GM12878 (cell line): ENCODE data around the gene TRAPPC12. TPM values are rescaled to one million over a fixed set of nuclear protein-coding genes. Genes with fewer than 3 reads are reported as not detected.

Experiments
- ATAC-seq: fragments of 200-7000 bp; cut with Tn5 transposase; 3 replicates; pipeline ENCODE4 v1.9.1; 2020; ENCODE audit warnings: mild to moderate bottlenecking, moderate library complexity
- BruUV-seq: library from RNA; stranded (reverse); fragments of 400-500 nt; replicated peaks from 2 replicates; lab custom pipeline; 2021; lab: Mats Ljungman, UMichigan
- CTCF ChIA-PET: fragments of 300-600 bp; sonication (Branson Sonifier 250); formaldehyde crosslinking; extraction: SDS; loops from one replicate; lab custom pipeline; 2021; ENCODE audit warnings: inconsistent platforms; lab: Yijun Ruan, JAX
- POLR2A ChIA-PET: fragments of 350-600 bp; formaldehyde crosslinking; extraction: SDS; loops from one replicate; lab custom pipeline; 2021; ENCODE audit warnings: inconsistent platforms; lab: Charles Lee
- RAD21 ChIA-PET: fragments of 300-600 bp; sonication (Branson Sonifier 250); formaldehyde crosslinking; loops from one replicate; lab custom pipeline; 2023; ENCODE audit warnings: antibody characterized with exemption; ENCODE audit not compliant: unreplicated experiment; lab: Charles Lee
- SMC1A ChIA-PET: fragments of 300-600 bp; sonication (Branson Sonifier 250); formaldehyde crosslinking; loops from one replicate; lab custom pipeline; 2023; ENCODE audit not compliant: unreplicated experiment, uncharacterized antibody; lab: Charles Lee
- DNase-seq: peaks from one replicate; pipeline ENCODE4 v3.0.0-alpha.2; 2011; ENCODE audit warnings: low read depth, low spot score
- FAIRE-seq: peaks from 3 replicates; lab custom pipeline; 2011; peaks lifted over from hg19 to GRCh38; lab: Jason Lieb, UNC
- H2AFZ ChIP-seq: 2 replicates; pipeline ENCODE4 v1.6.0; 2011; ENCODE audit warnings: low read depth, low read length, control low read depth; ENCODE audit not compliant: control insufficient read depth
- H3K27ac ChIP-seq: 2 replicates; pipeline ENCODE4 v1.5.1; 2011; ENCODE audit warnings: control low read depth; ENCODE audit not compliant: control insufficient read depth, insufficient read depth
- H3K27me3 ChIP-seq, 2 experiments: replicated peaks in 1 of 2; 2 replicates each; pipeline versions ENCODE4 v1.6.0 to v1.6.1; 2011; ENCODE audit warnings: low read length in 1 of 2; ENCODE audit not compliant: control insufficient read depth in 2 of 2, insufficient read depth in 2 of 2
- H3K36me3 ChIP-seq, 2 experiments: 2 replicates each; pipeline ENCODE4 v1.5.1; 2011; ENCODE audit warnings: low read length in 1 of 2; ENCODE audit not compliant: control insufficient read depth in 2 of 2, insufficient read depth in 2 of 2
- H3K4me1 ChIP-seq: 2 replicates; pipeline ENCODE4 v1.6.1; 2011; ENCODE audit warnings: mild to moderate bottlenecking, low read length, moderate library complexity, mixed read lengths; ENCODE audit not compliant: control insufficient read depth, insufficient read depth
- H3K4me2 ChIP-seq: 2 replicates; pipeline ENCODE4 v1.6.0; 2011; ENCODE audit warnings: control low read depth; ENCODE audit not compliant: control insufficient read depth, insufficient read depth
- H3K4me3 ChIP-seq: fragments of 200-600 bp; sonication (generic); 2 replicates; pipeline ENCODE4 v1.5.1; 2016
- H3K79me2 ChIP-seq: 2 replicates; pipeline ENCODE4 v1.6.0; 2011; ENCODE audit warnings: low read length; ENCODE audit not compliant: control insufficient read depth, insufficient read depth
- H3K9ac ChIP-seq: 2 replicates; pipeline ENCODE4 v1.8.0; 2011; ENCODE audit warnings: low read length, control low read depth, mixed read lengths; ENCODE audit not compliant: control insufficient read depth, insufficient read depth
- H3K9me3 ChIP-seq: replicated peaks from 3 replicates; pipeline ENCODE4 v1.5.1; 2011; ENCODE audit warnings: mild to moderate bottlenecking, low read length; ENCODE audit not compliant: control insufficient read depth, insufficient read depth
- H4K20me1 ChIP-seq: 2 replicates; pipeline ENCODE4 v1.6.0; 2011; ENCODE audit not compliant: control insufficient read depth, insufficient read depth
- BCL3 ChIP-seq: IDR thresholded peaks from 2 replicates; pipeline ENCODE4 v1.6.1; 2011; ENCODE audit warnings: borderline replicate concordance, low read depth, mild to moderate bottlenecking, moderate library complexity, low read length; ENCODE audit not compliant: insufficient read depth, poor library complexity, severe bottlenecking
- CHD4 ChIP-seq: fragments of 200-600 bp; sonication (generic); IDR thresholded peaks from 2 replicates; pipeline ENCODE4 v1.6.1; 2016; ENCODE audit warnings: mild to moderate bottlenecking
- GABPA ChIP-seq: IDR thresholded peaks from 2 replicates; pipeline ENCODE4 v1.6.1; 2014; ENCODE audit warnings: antibody characterized with exemption, low read depth, mild to moderate bottlenecking, inconsistent platforms
- IRF5 ChIP-seq: fragments of 450-650 bp; IDR thresholded peaks from 2 replicates; pipeline ENCODE4 v1.6.1; 2017; ENCODE audit warnings: borderline replicate concordance
- KAT2A ChIP-seq: conservative IDR thresholded peaks from 2 replicates; pipeline ENCODE4 v1.6.1; 2011; ENCODE audit warnings: low read depth, low read length; ENCODE audit not compliant: control insufficient read depth
- MAX ChIP-seq: IDR thresholded peaks from 2 replicates; pipeline ENCODE4 v1.6.1; 2012; ENCODE audit warnings: low read depth, low read length, improper control_type of control experiment
- MXI1 ChIP-seq: fragments of 150-350 bp; IDR thresholded peaks from 2 replicates; pipeline ENCODE4 v1.6.1; 2011; ENCODE audit warnings: low read depth, mild to moderate bottlenecking, inconsistent platforms, low read length, improper control_type of control experiment
- NFYA ChIP-seq: IDR thresholded peaks from 2 replicates; pipeline ENCODE4 v1.6.1; 2011; ENCODE audit warnings: low read depth, mild to moderate bottlenecking, low read length, improper control_type of control experiment, borderline replicate concordance
- NFYB ChIP-seq: IDR thresholded peaks from 2 replicates; pipeline ENCODE4 v1.6.1; 2011; ENCODE audit warnings: low read depth, mild to moderate bottlenecking, low read length, improper control_type of control experiment, moderate library complexity; ENCODE audit not compliant: insufficient read depth
- NR2F1 ChIP-seq: fragments of 450-650 bp; conservative IDR thresholded peaks from 2 replicates; pipeline ENCODE4 v1.6.1; 2017; ENCODE audit warnings: mild to moderate bottlenecking
- NRF1 ChIP-seq: conservative IDR thresholded peaks from 2 replicates; pipeline ENCODE4 v1.6.1; 2011; ENCODE audit warnings: mild to moderate bottlenecking, low read depth, low read length, improper control_type of control experiment
- PAX5 ChIP-seq: IDR thresholded peaks from 2 replicates; pipeline ENCODE4 v1.6.1; 2011; ENCODE audit warnings: low read depth, low read length, borderline replicate concordance
- ZBTB33 ChIP-seq: fragments of 450-650 bp; IDR thresholded peaks from 2 replicates; pipeline ENCODE4 v1.6.1; 2017; ENCODE audit warnings: mild to moderate bottlenecking
- ZNF384 ChIP-seq: IDR thresholded peaks from 2 replicates; pipeline ENCODE4 v1.6.1; 2012; ENCODE audit warnings: low read depth, mild to moderate bottlenecking, low read length, improper control_type of control experiment, borderline replicate concordance
- ZSCAN29 ChIP-seq: fragments of 450-650 bp; IDR thresholded peaks from 2 replicates; pipeline ENCODE4 v1.6.1; 2017; ENCODE audit warnings: mild to moderate bottlenecking, moderate library complexity
- ZZZ3 ChIP-seq: IDR thresholded peaks from 2 replicates; pipeline ENCODE4 v1.6.1; 2011; ENCODE audit warnings: low read depth; ENCODE audit not compliant: control insufficient read depth, insufficient read length
- WGBS: methylation state at CpG from one replicate; pipeline ENCODE4 v1.1.6; 2016; ENCODE audit warnings: low lambda C conversion rate; ENCODE audit not compliant: insufficient replicate concordance, insufficient coverage; ENCODE audit errors: missing lambda C conversion rate; 5-methylcytosine and 5-hydroxymethylcytosine counted together
- in situ Hi-C: fragments of 300-500 bp; cut with MboI; formaldehyde crosslinking; loops from 9 replicates; pipeline ENCODE4 v1.14.3; 2018; ENCODE audit warnings: mixed read lengths
- intact Hi-C: fragments of 100-400 bp; cut with micrococcal nuclease; formaldehyde crosslinking; loops from one replicate; pipeline ENCODE4 v1.14.2; 2022; ENCODE audit not compliant: unreplicated experiment
- polyA plus RNA-seq, 11 experiments: library from polyadenylated mRNA; depleted of rRNA in 4 of 11; unstranded in 6 of 11; stranded (reverse) in 5 of 11; fragments of >200 nt; fragmentation: Nextera tagmentation in 4 of 11; fragmentation: Illumina TruSeq in 1 of 11; extraction: Ambion mirVana in 4 of 11; extraction: Trizol in 1 of 11; gene quantifications; 1 replicate in 1 of 11; 2 replicates in 10 of 11; pipeline versions ENCODE4 v1.2.1 to v1.2.3, GENCODE V29; 2011 to 2016; ENCODE audit warnings: inconsistent platforms in 2 of 11, missing spikeins in 2 of 11, low read depth in 1 of 11
- total RNA-seq, 4 experiments: library from RNA; depleted of rRNA in 3 of 4; stranded (reverse); fragments of >200 nt in 3 of 4; fragmentation: Illumina TruSeq in 1 of 4; extraction: Trizol in 1 of 4; gene quantifications; 2 replicates each; pipeline versions ENCODE4 v1.2.1 to v1.2.3, GENCODE V29; 2013 to 2021

The TRAPPC12 gene
- total and polyA plus RNA-seq, 10 of the 15 experiments (the other 5 are each of a cell fraction or from before 2014, with no cell fraction given) = 8.6 to 77.1 (median 37.4) TPM

GRCh38 chr2:3399381-3399780, 19.9 kb downstream of the TRAPPC12 start:
- POLR2A ChIA-PET = no interaction called here
- CTCF ChIA-PET = no interaction called here
- Histone ChIP-seq H2AFZ (no peak overlapping the region), H3K27me3 (no peaks in the 10 kb centered on the region), H3K79me2 (peaks cover 5% of the 10 kb centered on the region), H3K4me2 (no peak overlapping the region), H4K20me1 (no peaks in the 10 kb centered on the region), H3K9me3 (peaks cover 15% of the 10 kb centered on the region; the same call in 2 of the 3 replicates), H3K4me1 (peaks cover 15% of the 10 kb centered on the region), H3K4me3 (no peak overlapping the region), H3K27ac (no peak overlapping the region), H3K36me3 (peaks cover 6 to 9% of the 10 kb centered on the region in 2 experiments), H3K9ac (no peak overlapping the region)
- in situ Hi-C loops = no loop called here
- no peak for ATAC-seq
- TF ChIP-seq BCL3 = no peak
- TF ChIP-seq CHD4 = no peak
- no peak for TF ChIP-seq NFYB
- no peak for TF ChIP-seq ZSCAN29
- TF ChIP-seq KAT2A = no peak
- no peak for TF ChIP-seq MAX
- no peak for TF ChIP-seq MXI1
- TF ChIP-seq IRF5 = no peak
- TF ChIP-seq ZZZ3 = no peak
- TF ChIP-seq ZNF384 = no peak
- no peak for TF ChIP-seq NR2F1
- TF ChIP-seq PAX5 = no peak
- TF ChIP-seq GABPA = no peak
- no peak for TF ChIP-seq ZBTB33
- no peak for TF ChIP-seq NFYA
- TF ChIP-seq NRF1 = no peak
- SMC1A ChIA-PET = no interaction called here
- no TSS peak for BruUV-seq
- intact Hi-C loops = no loop called here
- RAD21 ChIA-PET = no interaction called here
- 86% methylated on average over 3 of the region's 3 CpGs for WGBS
- no peak for DNase-seq
- no peak for FAIRE-seq
